Activated CD8-positive, alpha-beta memory T cell treated with anti-CD3 and anti-CD28 coated beads, Interleukin-2, amount 50 U/mL, for 4 hours (primary cell): Measurements from ENCODE around the gene TMSB10.
"Not testable (repeated sequence)": the region's sequence is repeated elsewhere in the genome, so short reads cannot be mapped to it uniquely, and the experiment has no call there.

ENCODE experiments used
- DNase-seq: peaks from one replicate; pipeline ENCODE4 v3.0.0-alpha.2; 2020

The TMSB10 gene

DNA sequence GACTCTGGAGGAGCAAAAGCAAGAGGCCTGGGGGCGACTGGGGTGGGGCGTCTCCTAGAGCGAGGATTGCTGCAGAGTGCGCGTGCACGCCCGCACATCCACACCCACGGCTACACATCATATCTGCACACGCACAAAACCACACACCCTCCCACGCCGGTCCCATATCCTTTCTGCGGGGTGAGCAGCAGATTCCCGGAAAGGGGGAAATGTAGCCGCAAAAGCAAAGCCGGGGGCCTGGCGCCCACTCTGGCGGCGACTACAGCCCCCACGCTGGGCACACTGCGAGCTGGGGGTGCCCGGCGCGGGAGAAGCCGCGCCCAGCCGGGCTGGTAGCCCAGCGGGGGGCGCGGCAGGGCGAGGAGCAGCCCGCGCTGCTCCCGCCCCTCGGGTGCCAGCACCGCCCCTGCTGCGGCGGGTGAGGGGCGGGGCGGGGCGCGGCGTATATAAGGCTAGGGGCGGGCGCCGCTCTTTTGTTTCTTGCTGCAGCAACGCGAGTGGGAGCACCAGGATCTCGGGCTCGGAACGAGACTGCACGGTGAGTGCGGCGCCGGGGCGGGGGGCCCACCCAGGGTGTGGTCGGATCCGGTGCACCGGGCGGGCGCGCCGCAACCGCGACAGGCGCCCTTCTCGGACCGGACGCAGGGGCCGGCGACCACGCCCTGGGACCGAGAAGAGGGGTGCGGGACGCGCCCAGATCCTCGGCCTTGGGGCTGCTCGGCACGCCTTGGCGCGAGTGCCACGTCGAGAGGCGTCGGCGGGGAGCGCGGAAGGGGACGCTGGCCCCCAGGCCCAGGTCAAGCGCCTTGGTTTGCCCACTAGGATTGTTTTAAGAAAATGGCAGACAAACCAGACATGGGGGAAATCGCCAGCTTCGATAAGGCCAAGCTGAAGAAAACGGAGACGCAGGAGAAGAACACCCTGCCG lies at the start of gene TMSB10:
TMSB10 (plus strand) TSS at position 476 of the 927 bp plus-strand sequence.
- peak; percentile 90 for DNase-seq

DNA sequence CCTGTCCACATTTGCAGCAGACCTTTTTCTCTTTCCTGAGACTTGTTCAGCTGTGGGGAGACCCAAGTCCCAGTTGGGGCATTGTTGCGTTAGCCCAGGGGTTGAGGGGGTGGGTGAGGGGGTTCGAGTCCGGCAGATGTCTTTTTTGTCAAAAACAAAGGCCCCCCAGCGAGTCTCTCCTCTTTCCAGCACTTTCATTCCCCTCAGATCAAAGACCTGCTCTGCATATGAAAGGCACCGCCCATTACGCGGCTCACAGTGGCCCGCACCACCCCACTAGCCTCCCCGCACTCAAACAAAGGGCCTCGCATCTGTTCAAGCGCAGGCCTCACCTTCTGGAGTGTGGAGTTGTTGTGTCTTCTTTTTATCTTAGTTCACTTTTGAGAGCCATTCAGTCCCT lies 49.7 kb upstream of the TMSB10 start:
- DNase-seq, result no peak

DNA sequence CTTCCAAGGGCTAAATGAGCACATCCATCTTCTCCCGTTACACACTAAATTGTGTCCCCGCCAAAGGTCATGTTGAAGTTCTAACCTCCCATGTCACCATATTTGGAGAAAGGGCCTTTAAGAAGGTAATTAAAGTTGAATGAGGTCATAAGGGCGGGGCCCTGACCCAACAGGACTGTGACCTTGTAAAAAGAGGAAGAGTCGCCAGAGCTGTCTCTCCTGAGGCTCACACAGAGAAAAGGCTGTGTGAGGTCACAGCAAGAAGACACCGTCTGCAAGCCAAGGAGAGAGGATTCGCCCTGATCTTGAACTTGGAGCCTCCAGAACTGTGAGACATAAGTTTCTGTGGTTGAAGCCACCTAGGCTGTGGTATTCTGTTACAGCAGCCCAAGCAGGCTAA lies 48.7 kb upstream of the TMSB10 start:
- peak; percentile 33 for DNase-seq

DNA sequence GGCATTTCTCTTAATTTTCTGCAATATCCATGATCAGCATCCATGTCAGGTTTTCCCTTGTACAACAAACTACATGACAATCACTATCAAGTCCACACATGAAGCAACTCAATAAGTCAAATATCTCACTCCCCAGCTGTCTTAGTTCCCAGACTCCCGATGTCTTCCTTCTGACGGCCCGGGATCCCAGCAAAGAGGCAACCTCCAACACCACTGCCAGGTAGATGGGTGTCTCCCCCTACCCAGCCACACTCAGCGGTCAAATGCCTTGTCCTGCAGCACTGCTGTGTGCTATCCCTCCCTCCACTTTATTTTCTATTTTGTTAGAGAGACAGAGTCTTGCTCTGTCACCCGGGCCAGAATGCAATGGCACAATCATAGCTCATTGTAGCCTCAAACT lies 47.9 kb upstream of the TMSB10 start:
- DNase-seq, result no peak

DNA sequence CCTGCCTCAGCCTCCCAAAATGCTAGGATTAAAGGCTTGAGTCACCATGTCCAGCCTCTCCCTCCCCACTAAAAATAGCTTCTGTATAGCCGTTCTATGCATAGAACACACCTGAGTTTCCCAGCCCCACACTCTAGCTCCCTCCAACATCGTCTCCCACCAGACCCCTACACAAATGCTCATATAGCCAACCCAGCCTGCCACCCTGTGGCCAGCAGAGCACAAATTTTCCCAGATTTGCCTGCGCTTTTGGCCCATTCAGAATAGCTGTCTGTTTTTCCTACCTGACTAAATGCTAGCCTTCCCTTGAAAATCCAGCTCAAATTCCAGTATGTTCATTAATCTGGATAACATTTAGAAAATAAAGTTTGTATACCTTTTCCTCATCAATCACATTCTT lies 47.3 kb upstream of the TMSB10 start:
- no peak for DNase-seq

DNA sequence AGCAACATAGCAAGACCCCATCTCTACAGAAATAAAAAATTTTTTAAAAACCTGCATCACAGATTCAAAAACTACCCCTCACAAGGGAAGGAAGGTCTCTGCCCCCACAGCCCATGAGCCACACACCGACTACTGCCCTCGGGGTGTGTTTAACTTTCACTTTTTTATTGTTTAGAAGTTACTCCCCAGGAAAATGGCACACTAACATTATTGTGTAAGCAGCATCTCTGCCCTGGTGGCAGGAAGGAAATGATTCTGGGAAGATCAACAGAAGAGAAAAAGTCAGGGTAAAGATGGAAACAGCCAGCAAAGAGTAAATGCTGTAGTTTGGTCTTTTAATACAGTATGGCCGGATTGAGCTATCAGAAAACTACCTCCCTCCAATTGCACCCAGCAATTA lies 46.5 kb upstream of the TMSB10 start:
- no peak for DNase-seq

DNA sequence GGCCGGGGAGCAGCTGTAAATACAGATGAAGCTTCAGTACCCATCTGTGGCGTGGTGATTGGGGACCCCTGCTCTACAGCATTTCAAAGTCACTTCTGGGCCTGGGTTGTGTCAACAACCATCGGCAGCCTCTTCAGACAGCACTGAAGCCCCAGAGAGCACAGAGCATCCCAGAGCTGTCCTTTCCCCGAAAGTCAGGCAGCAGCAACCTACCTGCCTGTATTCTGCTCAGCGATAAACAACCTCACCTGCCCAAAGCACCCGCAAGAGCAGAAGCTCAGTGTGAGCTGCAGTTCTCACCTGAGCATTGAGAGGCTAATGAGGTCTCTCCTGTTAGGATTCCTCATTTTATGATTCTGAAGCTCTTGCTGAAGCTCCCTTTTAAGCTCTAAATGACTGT lies 43.9 kb upstream of the TMSB10 start:
- no peak for DNase-seq

DNA sequence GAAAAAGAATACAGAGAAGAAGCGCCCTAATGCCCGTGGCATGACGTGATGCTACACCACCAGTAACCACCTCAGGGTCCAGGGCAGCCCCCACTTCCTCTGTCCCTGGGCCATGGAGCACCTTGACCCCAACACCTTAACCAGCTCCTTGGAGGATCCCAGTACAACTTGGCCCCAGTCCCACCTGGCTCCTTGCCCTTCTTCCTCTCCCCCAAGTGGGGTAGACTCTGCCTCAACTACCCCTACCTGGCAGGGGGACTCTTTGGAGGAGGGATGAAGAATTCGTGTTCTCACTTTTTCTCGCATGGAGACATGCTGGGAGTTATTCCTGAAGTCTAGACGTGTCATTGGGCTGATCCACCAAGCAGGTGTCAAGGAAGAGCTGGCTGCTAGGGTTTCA lies 43.5 kb upstream of the TMSB10 start:
- no peak for DNase-seq

DNA sequence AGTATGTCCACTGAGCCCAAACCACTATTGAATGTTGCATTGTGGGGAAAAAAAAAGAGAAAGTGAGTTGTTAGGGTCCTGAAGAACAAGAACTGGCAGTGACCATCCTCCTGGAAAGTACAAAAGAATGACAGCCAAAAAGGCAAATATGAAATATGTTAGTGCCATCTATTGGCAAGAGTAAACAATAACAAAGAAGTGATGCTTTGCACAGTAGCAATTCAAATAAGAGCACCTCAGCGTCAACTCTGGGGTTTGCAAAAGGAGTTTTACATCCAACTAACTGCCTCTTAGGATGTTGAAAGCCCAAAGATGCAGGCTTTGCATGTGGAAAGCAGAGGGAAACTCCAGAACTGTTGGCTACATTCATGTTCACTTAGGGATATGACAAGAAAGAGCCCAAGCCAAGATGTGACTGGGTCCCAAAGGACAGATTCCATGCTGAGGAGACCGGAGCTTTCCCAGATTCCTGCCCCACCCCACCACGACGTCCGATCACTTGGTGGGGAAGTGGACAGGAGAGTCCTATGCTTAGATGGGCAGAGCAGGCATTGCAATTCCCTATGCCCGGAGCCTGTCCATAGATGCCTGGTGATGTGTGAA lies 40.2 kb upstream of the TMSB10 start:
- DNase-seq, result no peak

DNA sequence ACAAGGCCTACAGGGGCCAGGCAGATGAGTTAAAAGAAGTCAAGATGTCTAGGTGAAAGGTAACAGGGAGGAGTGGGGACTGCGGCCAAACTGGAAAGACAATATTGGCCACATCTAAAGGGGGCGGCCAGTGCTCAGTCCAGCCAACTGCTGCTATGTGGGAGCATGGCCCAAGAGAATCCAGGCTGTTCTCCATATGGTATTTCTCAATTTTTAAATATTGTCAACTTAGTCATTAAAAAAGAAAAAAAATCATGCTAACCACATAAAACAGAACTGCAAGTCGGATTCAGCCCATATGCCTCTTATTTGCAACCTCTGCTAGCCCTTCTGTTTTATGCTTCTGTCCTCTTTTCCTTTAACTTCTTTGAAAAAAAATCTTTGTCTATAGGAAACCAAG lies 39.3 kb upstream of the TMSB10 start:
- no peak for DNase-seq

DNA sequence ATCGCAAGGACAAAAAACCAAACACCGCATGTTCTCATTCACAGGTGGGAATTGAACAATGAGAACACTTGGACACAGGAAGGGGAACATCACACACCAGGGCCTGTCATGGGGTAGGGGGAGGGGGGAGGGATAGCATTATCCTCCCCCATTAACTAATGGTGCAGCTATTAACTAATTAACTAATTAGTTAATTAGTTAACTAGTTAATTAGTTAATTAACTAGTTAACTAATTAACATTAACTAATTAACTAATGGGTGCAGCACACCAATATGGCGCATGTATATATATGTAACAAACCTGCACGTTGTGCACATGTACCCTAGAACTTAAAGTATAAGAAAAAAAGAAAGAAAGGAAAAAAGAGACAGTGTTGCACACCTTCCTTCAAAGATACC lies 37.1 kb upstream of the TMSB10 start:
- DNase-seq, result not testable (repeated sequence)

DNA sequence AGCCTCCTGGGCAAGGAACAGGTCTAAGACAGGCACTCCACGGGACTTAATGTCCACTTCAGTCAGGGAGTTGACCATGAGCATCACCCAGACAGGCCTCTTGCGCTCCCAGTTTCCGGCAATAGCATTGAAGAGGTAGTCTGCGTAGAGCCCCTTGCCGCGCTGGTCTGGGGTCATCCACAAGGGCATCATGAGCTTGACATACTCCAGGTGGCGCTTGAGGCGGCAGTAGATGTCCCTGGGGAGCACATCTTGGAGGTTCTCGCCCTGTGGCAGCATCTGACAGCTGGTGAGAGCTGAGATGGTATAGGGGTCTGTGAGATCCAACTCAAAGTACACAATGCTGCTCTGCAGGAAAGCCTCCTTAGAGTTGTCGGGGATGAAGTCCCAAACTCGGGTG lies 35.1 kb upstream of the TMSB10 start:
- DNase-seq, result no peak

DNA sequence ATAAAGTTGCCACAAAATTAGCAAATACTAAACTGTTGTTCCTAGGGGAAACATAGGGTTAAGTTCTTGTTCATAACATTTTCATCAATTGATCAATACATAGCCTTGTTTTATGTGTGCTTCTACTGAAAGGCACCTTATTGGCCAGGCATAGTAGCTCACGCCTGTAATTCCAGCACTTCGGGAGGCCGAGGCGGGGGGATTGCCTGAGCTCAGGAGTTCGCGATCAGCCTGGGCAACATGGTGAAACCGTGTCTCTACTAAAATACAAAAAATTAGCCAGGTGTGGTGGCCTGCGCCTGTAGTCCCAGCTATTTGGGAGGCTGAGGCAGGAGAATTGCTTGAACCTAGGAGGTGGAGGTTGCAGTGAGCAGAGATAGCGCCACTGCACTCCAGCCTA lies 32.8 kb upstream of the TMSB10 start:
- DNase-seq, result not testable (repeated sequence)

DNA sequence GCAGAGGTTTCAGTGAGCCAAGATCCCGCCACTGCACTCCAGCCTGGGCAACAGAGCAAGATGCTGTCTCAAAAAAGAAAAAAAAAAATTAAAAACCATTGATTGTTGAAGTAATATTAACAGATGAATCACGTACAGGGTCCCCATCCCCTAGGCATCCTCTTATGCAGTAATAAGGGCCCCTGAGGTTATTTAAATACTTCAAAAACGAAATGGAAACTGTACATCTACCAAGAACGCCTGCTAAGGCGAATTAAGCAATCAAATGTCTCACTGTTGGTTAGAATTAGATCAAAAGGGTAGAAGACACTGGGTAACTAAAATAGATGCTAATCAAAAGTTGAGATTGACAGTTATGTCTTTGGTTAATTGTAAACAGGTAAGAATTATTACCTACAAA lies 32.1 kb upstream of the TMSB10 start:
- DNase-seq, result no peak

DNA sequence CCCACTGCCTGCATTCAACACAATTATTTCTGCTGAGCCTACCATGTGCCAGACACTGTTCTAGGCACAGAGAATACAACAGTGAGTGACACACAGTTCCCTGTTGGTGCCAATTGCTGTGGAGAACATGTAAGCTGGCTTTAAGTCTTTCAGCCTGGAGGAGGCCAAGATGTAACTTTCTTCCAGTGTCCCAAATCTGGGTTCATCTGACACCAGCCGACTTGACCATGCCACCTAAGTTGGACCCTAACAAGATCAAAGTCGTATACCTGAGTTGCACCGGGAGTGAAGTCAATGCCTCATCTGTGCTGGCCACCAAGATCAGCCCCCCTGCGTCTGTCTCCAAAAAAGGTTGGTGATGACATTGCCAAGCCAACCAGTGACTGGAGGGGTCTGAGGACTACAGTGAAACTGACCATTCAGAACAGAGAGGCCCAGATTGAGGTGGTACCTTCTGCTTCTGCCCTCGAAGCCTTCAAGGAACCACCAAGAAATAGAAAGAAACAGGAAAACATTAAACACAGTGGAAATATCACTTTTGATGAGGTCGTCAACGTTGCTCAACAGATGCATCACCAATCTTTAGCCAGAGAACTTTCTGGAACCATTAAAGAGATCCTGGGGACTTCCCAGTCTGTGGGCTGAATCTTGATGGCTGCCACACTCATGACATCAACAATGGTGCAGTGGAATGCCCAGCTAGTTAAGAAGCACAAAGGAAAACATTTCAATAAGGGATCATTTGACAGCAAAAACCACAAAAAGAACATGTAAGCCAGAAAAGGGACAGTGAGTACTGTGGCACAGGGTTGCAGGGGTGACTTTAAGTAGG lies 30.9 kb upstream of the TMSB10 start:
- no peak for DNase-seq

DNA sequence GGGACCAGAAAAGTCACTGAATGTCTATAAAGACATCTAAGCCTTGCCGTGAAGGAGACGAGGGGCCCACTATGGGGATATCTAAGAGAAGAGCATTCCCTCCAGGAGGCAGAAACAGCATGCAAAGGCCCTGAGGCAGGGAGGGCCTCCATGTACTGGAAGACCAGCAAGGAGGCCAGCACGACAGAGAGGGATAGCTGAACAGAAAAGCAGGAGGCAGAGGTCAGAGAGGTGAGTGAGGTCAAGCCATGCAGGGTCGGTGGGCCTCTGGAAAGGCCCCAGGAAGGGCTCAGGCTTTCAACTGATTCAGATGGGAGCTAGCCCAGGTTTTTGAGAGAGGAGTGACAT lies 30.3 kb upstream of the TMSB10 start:
- no peak for DNase-seq

DNA sequence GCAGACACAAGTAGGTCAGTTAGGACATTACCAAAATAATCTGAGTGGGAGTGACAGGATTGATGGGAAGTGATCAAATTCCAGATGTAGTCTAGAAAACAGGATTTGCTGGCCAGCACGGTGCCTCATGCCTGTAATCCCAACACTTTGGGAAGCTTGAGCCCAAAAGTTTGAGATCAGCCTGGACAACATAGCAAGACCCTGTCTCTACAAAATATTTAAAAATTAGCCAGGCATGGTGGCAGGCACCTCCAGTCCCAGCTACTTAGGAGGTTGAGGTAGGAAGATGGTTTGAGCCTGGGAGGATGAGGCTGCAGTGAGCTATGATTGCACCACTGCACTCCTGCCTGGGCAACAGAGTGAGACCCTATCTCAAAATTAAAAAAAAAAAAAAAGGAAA lies 29.8 kb upstream of the TMSB10 start:
- DNase-seq, result not testable (repeated sequence)

DNA sequence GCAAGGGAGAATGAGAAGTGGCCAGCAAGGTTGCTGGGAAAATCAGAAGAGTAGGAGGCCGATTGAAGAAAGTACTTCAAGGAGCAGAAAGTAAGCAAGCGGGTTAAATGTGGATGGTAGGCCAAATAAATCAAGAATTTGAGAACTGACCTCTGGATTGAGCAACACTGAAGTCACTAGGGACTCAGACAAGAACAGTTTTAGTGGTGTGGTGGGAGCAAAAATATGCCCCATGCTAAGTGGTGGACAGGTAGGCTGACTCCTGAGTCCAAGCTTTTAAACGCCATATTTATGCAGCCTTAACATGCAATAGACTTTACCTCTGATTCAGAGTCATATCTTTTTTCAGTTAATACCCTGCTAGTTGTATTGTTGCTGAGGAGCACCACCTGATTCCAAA lies 29.1 kb upstream of the TMSB10 start:
- DNase-seq, result no peak

DNA sequence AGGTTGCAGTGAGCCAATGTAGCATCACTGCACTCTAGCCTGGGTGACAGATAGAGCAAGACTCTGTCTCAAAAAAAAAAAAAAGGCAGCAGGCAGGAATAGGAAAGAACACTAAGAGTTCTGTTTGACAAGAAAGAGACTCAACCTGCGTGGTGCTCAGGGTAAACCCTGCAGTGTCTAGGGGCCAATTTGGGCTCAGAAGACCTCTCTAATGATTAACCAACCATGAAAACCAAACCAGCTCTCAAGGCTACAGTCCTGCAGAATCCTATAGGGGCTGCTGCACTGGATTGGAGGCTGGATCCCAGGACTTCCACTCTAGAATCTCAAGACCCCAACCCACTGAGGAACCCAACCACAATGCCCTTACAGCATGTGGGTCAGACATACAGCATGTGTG lies 27.0 kb upstream of the TMSB10 start:
- no peak for DNase-seq

DNA sequence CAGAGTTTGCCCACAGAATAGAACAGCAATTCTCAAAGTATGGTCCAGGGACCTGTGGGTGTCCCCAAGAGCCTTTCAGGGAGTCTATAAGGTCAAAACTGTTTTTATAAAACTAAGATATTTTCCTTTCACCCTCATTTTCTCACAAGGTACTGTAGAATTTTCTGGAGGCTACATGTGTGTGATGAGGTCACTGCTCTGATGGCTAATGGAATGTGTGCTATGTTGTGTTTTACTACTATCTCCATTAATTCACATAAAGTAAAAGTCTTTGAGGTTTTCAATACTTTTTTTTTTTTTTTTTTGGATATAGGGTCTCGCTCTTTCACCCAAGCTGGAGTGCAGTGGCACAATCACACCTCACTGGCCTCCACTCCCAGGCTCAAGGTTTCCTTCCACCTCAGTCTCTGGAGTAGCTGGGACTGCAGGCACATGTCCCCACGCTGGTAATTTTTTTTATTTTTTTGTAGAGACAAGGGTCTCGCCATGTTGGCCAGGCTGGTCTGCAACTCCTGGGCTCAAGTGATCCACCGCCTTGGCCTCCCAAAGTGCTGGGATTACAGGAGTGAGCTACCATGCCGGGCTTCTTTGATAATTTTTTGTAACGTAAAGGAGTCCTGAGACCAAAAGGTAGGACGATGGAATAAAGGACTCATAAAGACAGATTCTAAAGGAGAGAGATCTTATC lies 26.4 kb upstream of the TMSB10 start:
- no peak for DNase-seq

DNA sequence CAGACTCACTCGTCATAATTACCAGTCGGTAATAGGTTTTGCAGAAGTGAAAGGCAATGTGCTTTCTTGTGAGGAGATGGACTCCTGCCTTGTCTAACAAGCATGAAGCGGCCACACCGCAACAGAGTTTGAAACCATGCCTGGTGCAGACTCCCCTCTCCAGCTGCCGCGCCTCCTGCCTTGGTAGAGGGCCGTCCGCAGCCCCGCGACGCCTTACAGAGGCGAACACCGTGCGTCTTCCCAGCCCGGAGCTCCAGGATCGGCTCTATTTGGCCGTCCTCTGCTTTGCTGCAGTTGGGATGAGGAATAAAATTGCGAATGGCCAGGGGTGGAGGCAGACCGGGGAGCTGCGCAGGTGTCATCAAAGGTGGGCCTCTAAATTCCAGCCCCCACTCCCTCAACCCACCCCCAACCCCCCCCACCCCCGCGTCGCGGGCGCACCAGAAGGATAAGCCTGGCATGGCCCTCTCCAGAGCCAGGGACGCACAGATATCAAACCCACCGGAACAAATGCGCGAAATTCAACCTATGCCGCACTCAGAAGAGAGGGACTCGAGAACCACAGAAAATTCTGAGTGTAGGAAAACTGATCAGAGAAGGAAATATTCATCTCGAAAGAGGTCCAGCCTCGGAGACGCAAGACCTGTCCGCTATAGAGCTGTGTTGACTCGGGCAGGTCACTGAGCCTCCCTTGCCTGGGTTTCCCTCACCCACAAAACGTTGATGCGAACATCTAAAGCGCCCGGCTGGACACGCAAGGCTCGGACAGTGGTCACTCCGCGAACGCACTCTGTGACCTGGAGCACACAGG lies 25.7 kb upstream of the TMSB10 start:
- no peak for DNase-seq

DNA sequence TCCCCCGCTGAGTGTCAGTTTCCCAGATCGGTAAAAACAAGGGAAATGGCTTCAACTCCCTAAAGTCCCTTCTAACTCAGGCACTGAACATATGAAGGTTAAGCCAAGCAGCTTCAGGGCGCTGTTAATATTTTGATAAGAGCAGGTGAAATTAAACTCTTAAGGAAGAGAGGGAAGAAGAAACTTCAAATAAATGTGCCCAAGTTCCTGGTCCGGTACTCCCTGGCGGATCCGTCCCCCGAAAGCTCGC lies 25.1 kb upstream of the TMSB10 start:
- DNase-seq, result no peak
